CD4-positive, alpha-beta T cell treated with Interleukin-17A for 4 hours (primary cell): ENCODE results near the gene SLC22A1.
"Not testable (repeated sequence)": the region's sequence is repeated elsewhere in the genome, so short reads cannot be mapped to it uniquely, and the experiment has no call there.

ENCODE experiments used
- DNase-seq: peaks from one replicate; pipeline ENCODE4 v3.0.0-alpha.2; 2020; ENCODE audit warnings: mixed read lengths

SLC22A1 gene

GRCh38 chr6:160121558-160121957, at the start of gene SLC22A1:
Gene SLC22A1 (plus strand): TSS chr6:160121815. CDS start chr6:160121936, 121 bp downstream.
- DNase-seq: no peak

DNA sequence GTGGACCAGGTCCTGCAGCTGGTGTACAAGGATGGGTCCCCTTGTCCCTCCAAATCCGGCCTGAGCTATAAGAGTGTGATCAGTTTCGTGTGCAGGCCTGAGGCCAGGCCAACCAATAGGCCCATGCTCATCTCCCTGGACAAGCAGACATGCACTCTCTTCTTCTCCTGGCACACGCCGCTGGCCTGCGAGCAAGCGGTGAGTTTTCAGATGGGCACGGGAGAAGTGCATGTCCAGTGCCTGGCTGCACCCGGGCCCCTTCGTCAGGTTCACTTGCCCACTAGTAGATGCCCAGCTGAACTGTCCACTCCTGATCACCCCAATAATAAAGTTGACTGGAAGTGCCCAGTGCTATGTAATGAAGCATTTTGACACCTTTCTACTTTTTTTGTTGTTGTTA, 48.3 kb upstream of the SLC22A1 start:
- no peak for DNase-seq

DNA sequence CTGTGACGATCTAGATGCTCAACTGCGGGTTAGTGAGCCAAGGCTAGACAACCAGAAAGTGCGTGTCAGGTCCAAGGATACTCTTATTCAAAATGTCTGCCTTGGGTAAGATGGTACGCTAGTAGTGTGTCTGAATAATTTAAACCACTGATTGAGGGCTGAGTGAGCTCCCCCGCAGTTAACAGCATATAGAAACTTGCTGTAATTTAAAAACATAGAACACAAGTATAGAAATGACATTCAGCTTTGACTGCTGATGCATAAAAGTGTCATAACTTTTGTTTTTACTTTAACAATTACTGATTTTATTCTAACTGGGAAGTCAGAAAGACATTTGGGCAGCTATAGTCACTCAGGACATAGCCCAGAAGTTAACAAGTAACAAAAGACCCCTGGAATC, 45.6 kb upstream of the SLC22A1 start:
- no peak for DNase-seq

GRCh38 chr6:160077024-160077423, 44.6 kb upstream of the SLC22A1 start:
- DNase-seq: no peak

GRCh38 chr6:160077526-160077925, 44.1 kb upstream of the SLC22A1 start:
- no peak for DNase-seq

DNA sequence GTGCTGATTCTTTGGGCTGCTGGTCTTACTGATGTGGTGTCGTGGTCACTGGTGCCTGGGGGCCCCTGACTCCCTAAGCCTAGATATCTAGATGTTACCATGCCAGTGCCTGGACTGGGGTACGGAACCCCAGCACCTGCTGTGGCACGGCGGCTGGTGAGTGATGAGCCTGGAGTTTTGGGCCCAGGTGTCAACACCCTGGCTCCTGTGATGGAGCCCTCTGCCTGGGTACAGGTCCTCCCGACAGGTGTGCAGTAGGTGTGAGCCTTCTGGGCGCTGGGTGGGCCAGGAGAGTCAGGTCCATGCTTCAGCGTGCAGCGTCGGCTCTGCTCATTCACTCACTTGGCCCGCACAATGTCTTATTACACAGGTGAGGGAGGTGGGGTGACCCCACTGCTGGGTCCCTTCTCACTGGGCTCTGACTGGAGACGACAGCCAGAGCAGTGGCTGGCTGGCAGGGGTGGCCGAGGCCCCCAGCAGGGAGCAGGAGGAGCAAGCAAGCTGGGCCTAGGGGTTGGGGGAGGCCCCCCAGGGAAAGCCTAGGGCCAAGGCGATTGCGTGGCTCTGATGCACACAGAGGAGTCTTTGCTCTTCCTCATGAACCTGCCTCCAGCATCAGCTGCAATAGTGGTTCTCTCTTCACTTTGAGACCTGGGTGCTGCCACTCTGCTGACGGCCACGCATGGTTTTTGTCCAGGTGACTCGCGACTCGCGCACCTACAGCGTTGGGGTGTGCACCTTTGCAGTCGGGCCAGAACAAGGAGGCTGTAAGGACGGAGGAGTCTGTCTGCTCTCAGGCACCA, 42.5 kb upstream of the SLC22A1 start:
- no peak for DNase-seq

- no peak for DNase-seq
Observed at GRCh38 chr6:160079686-160080043, 42.0 kb upstream of the SLC22A1 start.

GRCh38 chr6:160080097-160080496, 41.5 kb upstream of the SLC22A1 start:
- DNase-seq: no peak

- no peak for DNase-seq
Observed at GRCh38 chr6:160081398-160081797, 40.2 kb upstream of the SLC22A1 start.

- no peak for DNase-seq
Observed at GRCh38 chr6:160082627-160083026, 39.0 kb upstream of the SLC22A1 start.

DNA sequence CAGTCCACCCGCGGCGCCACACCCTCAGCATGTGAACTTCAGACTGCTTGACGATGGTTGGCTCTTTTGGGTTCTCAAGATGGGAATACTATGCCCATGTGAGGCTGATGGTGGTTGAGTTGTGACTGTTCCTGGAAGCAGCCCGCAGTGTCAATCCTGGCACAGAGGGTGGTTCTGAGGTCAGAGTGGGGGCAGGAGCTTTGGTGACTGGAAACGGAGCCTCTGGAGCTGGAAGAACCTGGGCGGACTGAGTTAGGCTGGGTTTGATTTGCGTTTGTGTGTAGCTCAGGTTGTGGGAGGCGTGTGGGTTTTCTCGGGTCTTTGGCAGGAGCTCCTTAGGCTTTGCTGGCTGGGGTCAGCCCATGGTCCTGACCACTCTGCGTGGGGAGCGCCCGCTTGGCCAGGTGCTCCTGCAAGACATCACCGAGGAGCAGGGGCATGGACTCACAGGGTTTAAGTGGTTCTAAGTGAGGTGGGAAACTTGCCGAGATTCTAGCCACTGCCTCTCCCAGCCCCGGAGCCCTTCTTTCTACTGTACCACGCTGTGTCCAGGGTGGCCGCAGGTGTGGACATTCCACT, 37.3 kb upstream of the SLC22A1 start:
- DNase-seq: no peak

DNA sequence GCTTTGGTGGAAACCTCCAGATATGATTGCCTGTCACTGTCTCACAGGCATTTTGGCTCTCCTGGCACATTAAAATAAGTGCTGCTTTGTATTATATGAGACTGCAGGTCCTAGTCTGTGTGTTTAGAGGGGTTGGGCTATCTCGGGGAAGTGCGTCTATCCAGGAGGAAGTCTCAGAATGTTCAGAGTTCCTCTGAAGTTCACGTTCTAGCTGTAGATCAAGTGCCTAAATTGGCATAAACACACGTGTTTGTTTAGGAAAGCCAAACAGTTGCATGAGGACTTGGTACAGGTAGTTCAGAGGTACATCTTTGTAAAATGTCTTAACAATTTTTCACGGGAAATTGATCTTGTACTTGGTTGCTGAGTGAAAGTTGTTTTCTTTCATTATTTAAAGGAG, 36.4 kb upstream of the SLC22A1 start:
- no peak for DNase-seq

DNA sequence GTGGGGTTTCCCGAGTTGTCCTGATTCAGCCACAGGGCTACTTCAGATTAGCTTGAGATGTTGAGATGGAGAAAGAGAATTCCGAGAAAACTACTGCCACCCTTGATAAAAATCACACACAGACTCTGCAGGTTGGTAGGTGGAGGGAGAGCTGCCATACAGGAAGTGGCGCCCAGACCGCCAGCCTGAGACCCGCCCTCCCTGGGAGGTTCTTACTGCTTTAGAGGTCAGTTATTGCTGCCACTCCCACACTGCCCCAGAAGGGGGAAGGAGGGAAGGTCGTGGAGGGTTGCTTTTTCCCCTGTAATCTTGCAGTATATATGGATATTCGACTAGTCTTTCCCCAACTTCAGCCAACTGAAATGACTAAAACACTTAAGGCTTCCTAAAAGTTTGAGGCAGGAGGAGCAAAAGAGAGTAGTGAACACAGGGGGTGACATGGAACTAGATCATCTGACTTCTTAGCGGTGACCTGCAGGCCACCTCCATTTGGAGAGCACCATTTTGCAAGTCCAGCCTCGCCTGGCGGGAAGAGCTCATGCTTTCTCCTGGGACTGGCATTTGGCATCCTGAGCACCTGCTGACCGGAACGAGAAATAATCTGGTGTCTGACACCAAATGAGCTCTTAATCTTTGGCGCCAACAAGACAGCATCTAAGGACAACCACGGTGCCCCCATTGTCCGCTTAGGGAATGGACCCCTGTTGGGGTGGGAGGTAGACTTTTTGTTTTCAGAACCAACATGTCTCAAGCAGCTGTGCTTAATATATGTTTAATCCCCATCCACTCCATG, 35.7 kb upstream of the SLC22A1 start:
- no peak for DNase-seq

- DNase-seq: no peak
Observed at GRCh38 chr6:160086754-160087153, 34.9 kb upstream of the SLC22A1 start.

DNA sequence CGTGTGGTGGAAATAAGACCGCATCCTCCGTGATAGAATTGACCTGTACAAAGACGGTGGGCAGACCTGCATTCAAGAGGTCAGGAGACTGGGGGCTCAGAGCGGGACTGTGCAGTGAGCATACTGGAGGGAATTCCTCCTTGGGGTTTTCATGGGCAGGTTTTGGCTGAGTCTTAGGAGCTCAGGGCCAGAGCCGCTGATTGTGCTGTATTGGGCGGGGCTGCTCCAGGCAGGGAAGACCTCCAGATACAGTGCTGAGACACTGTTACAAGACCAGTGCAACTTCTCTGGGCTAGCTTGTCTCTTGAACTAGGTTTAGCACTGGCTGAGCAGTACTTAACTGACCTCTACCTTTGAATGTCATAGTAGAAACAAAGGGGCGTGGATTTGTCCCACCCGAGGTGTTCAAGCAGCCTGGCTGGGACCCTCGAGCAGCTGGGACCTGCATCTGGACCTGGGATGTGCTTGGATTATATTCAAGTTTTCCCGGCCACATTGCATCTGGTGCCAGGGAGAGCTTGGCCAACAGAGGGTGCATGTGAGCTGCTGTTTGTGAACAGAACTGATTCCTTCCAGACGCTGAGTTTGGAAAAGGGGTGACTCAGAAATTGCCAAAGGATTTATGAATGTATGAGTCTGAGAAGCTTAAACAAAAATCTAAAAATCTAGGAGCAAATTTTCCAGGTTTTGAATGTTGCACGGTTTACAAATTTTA, 33.4 kb upstream of the SLC22A1 start:
- no peak for DNase-seq

DNA sequence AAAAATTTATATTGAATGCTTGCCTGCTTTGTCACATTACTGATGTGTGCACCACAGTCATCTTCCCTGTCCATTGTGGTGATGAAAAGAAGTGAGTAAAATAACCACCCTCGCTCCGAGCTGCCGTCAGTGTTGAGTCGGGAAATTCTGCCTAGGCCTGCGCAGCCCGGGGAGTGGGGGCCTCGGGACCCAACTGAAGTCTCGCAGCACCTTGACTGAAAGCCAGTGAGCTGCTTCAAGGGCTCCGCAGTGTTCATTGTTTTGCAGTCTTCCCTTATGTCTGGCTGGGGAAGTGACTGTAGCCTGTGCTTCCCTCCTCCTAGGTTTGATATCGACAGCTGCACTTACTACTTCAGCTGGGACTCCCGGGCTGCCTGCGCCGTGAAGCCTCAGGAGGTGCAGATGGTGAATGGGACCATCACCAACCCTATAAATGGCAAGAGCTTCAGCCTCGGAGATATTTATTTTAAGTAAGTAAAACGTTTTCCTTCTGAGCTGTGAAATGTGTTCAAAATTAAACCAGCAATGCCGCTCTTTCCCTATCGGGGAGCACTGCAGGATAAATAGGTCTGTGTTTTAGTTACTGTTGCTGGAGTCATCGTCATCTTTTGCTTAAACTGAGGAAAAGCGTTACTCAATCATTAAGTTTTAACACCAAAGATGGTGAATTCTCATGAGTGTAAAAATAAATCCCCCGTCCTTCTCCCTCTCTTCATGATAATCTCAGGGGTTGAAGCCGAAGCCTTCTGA, 32.7 kb upstream of the SLC22A1 start:
- no peak for DNase-seq

DNA sequence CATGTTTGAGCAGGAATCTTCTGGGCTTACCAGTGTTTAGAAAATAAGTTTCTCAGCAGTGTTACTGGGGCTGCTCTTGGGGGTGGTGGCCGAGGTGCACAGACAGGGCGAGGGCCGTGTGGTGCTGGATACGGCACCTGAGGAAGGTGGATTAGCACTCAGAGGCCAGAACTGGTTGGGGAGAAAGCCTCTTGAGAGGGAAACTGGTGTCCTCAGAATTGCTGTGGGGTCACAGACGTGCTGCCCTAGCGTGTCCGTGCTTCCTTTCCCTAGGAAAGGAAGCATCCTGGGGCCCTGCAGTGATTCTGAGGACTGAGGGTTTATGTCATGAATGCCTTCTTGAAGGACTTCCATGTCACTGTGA, 32.1 kb upstream of the SLC22A1 start:
- no peak for DNase-seq

DNA sequence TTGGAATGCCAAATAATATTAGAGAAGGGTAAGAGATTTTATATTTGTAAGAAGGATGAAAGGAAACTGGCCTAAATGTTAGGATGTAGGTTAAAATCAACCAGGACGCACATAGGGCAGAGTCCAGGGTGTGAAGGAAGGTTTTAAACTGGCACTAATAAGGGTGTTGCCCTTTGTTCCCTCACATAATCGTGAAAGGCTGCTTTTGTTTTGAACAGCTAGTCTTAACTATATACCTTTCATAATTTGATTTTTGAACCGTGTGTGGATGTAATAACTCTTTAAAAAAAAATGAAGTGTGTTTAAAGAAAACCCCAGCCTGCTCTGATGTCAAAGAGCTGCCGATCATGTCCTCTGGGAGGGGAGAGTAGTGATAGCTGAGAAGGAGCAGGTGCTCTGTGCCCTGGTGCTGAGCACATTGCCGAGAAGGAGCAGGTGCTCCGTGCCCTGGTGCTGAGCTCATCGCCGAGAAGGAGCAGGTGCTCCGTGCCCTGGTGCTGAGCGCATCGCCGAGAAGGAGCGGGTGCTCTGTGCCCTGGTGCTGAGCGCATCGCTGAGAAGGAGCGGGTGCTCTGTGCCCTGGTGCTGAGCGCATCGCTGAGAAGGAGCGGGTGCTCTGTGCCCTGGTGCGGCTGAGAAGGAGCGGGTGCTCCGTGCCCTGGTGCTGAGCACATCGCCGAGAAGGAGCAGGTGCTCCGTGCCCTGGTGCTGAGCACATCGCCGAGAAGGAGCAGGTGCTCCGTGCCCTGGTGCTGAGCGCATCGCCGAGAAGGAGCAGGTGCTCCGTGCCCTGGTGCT, 31.0 kb upstream of the SLC22A1 start:
- DNase-seq: not testable (repeated sequence)

DNA sequence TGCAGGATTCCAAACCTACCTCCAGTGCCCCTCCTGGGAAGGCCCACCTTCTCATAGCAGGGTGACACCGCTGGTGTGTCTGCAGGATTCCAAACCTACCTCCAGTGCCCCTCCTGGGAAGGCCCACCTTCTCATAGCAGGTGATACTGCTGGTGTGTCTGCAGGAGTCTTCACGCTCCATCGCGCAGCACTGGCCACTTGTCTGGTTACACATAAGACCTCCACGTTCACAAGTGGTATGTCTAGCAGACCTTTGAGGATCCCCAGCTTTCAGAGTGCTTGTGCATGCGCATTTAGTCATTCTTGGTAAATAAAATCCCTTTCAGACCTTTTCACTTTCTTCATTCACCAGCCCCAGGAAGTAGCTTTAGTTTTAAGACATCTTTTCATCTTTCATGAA, 29.4 kb upstream of the SLC22A1 start:
- not testable (repeated sequence) for DNase-seq

DNA sequence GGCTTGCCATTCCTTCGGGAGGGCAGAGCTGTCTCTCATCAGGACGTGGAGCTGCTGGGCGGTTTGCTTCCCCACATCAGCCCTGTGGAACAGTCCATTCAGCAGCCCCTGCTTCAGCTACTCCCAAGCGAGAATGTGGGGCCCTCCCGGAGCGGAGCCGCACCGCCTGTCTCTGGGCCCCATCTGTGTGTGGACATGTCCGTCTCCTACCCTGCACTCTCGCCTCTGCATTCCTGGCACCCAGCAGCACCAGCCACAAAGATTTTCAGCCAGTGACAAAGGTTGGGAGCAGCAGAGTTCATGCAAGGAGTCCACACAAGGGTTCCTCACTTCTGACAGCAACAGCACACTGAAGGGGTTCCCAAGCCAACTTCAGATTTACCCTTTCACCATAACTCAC, 29.0 kb upstream of the SLC22A1 start:
- DNase-seq: no peak

GRCh38 chr6:160093061-160093460, 28.6 kb upstream of the SLC22A1 start:
- DNase-seq: no peak

DNA sequence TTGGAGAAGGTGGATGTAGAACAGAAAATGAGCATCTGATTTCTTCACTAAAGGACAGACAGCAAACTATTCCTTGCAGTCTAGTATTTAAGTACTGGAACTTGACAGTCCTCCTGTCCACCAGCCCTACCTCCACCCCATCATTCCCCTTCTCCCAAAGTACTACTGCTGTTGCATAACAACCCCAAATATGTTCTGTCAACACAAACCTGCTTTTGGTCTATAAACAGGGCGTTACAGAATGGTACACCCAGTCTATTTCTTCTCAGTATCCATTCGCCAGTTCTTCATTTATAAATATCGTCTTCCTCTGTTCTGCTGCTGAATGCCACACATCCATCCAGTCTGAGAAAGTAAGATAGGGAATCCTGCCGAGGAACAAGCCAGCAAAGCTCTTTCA, 27.7 kb upstream of the SLC22A1 start:
- no peak for DNase-seq
